ENCODE results near the gene ANTKMT. TPM values are rescaled to one million over a fixed set of nuclear protein-coding genes. Genes with fewer than 3 reads are reported as not detected.

ANTKMT gene, protein sequence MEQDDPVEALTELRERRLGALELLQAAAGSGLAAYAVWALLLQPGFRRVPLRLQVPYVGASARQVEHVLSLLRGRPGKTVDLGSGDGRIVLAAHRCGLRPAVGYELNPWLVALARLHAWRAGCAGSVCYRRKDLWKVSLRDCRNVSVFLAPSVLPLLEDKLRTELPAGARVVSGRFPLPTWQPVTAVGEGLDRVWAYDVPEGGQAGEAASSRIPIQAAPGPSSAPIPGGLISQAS
- total RNA-seq, result 39.4 and 43.4 TPM in 2 replicates

DNA sequence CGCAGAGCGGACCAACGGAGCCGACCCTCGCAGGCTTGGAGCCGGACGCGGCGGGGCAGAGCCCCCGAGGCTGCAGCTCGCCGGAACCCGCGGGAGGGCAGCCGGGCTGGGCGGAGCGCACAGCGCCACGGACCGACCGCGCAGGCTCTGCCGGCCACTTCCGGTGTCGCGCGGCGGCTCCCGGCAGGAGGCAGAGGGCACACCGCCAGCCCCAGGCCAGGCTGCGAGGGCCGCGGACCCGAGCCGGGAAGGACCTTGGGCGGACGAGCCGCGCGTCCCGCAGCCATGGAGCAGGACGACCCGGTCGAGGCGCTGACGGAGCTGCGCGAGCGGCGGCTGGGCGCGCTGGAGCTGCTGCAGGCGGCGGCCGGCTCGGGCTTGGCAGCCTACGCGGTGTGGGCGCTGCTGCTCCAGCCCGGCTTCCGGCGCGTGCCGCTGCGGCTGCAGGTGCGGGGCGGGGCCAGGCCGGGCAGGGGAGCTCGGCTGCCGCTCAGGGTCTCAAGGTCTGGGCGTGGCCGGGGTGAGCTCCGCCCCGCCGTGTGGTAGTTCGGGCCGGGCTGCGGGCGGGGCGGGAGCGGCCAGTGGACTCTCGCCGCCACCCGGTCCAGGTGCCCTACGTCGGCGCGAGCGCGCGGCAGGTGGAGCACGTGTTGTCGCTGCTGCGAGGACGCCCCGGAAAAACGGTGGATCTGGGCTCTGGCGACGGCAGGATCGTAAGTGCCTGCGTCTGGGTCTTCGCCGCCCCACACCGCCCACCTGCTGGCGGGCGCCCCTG is at the start of gene ANTKMT:
ANTKMT (plus strand) TSS at position 157 of the 775 bp plus-strand sequence; CDS start at position 286, 129 bp downstream.

DNA sequence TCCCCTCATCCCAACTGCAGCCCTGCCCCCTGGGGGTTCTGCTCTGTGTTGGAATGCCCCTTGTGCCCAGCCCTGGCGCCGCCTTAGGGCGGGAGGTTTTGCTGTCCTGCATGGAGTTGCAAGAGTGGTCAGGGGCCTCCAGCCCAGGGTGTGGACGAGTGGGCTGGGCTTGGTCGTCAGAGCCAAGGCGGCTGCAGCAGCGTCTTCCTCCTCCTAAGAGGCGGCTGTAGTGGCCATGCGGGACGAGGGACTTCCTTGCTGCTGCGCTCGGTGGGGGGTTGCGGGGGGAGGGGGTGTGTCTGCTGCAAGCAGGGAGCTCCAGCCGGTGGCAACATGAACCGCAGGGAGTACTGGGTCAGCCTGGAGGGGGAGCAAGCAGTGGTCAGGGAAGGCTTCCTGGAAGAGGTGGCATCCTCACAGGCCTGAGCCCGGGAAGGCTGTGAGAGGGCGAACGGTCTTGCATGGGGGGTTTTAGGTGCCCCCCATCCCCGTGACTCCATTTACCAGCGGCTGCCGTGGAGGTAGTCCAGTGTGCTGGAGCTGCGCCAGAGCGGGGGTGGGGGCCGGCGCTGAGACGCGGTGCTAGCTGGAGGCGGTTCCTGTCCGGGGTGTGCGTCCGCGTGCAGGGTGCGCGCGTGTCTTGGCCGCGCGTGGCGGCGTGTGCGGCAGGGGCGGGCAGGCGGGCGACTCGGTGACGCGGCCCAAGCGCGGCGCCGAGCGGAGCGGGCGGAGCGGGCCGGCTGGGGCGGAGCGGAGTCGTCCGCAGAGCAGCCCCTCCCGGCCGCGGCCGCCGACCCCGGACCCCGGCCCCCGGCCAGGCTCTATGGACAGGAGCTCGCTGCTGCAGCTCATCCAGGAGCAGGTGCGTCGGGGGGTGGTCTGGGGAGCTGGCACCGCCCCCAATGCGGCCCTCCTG is 45.7 kb upstream of the ANTKMT start, which contains the start of gene RHBDL1:
RHBDL1 (plus strand) TSS at position 704 of the 916 bp plus-strand sequence; CDS start at position 824, 120 bp downstream.

DNA sequence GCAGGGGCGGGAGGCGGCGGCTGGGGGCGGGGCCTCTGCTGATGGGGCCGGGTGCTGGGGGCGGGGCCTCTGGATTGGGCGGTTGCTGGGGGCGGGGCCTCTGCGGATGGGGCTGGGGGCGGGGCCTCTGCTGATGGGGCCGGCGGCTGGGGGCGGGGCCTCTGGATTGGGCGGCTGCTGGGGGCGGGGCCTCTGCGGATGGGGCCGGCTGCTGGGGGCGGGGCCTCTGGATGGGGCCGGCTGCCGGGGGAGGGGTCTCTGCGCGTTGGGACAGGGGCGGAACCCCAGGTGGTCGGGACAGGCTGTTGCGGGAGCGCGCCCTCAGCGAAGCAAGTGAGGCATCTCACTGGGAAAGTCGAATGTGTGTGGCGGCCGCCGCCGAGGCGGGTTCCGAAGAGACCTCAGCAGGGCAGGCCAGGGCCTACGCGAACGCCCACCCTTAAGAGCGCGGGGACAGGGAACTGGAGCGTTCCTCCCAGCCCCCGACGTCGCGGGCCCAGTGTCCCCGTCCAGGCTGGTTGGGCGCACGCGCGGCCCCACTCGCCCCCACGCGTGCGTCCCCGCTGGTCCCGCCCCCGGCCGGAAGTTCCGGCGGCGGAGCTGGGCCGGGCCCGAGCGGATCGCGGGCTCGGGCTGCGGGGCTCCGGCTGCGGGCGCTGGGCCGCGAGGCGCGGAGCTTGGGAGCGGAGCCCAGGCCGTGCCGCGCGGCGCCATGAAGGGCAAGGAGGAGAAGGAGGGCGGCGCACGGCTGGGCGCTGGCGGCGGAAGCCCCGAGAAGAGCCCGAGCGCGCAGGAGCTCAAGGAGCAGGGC is 40.9 kb upstream of the ANTKMT start, which contains the start of gene STUB1:
STUB1 (plus strand) TSS at position 597 of the 811 bp plus-strand sequence; CDS start at position 713, 116 bp downstream.

DNA sequence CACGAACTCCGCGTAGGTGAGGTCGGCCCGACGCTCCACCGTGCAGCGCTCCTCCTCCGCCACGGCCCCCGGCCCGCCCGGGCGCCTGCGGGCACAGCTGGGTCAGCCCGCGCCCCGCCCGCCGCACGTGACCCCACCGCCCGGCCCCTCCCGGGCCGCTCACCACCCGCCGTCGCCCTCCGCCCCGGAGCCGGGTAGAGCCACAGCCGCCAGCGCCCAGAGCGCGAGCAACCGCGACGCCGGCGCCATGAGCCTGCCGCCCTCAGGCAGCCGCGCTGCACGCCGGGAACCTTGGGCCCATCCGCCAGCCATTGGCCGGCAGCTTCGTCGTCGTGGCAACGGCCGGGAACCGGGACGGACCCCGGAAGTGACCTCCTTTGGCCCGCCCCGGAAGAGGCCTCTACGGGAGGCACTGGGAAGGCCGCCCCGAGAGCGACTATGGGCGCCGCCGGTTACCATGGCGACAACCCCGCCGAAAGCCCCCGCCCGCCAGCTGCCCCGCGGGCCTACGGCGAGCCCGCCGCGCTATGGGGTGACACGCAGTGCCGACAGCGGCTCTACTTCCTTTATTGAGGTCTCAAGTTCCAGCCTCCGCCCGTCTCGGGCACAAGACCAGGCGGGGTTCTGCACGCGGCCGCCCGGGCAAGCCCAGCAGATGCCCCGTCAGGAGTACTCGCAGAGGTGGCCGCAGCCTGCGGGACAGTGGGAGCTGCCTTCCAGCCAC is 36.7 kb upstream of the ANTKMT start, which contains the start of gene JMJD8:
JMJD8 (minus strand) TSS at position 264 of the 724 bp plus-strand sequence; CDS start at position 249, 15 bp downstream.

DNA sequence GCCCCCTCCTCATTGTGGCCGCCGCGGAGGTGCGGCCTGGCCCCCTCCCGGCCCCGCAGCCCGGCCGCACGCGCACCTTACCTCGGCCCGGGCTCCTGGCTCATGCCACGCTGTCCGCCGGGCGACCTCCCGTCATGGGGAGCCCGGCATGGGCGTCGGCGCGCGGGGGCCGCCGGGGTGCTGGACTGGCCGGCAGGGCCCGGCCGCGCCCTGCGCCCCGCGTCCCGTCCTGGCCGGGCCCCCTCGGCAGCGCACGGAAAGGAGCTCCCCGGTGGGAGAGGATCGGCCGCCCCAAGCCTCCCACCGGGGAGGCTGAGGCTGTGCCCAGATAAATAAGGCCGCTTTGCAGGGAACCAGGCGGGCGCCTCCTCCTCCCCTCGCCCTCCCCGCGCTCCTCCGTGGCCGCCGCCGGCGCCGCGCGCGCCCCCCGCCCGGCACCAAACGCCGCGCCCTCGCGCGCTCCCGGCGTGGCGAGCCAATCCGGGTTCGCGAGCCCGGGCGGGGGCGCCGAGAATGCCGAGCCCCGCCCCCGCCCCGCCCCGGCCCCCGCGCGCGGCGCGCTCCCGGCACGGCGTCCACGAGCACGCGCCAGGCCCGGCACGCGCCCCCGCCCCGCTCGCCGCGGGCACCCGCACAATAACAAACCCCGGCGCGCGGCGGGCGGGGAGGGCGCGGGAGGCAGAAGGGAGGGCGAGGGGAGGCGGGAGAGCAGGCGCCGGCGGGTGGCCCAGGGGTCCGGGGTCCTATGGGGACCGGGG is 15.3 kb upstream of the ANTKMT start, which contains the start of gene FBXL16:
FBXL16 (minus strand) TSS at position 371 of the 758 bp plus-strand sequence. CDS start 8,396 bp downstream, outside the sequence.

DNA sequence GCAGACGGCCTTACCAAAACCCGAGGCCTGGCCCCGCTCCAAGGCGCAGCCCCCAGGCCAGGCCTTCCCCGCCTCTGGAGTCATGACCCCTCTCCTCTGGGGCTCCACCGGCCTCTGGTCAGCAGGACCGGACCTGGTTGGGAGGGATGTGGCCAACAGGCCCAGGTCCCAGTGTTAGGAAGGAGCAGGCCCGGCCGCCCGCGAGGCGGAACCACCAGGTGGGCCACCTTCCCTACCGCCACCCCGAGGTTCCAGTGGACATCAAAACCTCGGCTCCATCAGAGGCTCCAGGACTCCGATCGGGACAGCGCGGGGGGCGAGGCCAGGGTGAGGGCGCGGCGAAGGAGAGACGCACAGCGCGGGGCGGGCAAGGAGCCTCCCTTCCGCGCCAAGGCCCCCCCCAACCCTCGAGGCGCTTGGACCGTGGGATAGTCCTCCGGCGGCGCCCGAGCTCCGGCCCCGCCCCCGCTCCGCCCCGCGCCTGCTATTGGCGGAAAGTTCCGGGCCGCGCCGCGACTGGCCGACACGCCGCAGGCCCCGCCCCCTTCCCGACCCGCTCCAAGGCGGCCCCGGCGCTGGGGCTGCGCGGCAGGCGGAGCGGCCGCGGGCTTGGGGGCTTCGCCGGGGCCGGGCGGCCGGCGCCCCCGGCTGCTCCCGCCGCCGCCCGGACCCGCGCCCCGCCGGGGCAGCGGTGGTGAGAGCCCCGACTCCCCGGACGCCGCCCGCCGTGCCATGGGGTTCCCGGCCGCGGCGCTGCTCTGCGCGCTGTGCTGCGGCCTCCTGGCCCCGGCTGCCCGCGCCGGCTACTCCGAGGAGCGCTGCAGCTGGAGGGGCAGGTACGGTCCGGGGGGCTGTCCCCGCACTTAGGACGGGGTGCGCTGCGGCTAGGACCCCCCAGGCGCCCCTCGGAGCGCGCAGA is 6.1 kb upstream of the ANTKMT start, which contains the start of gene METRN:
METRN (plus strand) TSS at position 561 of the 919 bp plus-strand sequence; CDS start at position 733, 172 bp downstream.

DNA sequence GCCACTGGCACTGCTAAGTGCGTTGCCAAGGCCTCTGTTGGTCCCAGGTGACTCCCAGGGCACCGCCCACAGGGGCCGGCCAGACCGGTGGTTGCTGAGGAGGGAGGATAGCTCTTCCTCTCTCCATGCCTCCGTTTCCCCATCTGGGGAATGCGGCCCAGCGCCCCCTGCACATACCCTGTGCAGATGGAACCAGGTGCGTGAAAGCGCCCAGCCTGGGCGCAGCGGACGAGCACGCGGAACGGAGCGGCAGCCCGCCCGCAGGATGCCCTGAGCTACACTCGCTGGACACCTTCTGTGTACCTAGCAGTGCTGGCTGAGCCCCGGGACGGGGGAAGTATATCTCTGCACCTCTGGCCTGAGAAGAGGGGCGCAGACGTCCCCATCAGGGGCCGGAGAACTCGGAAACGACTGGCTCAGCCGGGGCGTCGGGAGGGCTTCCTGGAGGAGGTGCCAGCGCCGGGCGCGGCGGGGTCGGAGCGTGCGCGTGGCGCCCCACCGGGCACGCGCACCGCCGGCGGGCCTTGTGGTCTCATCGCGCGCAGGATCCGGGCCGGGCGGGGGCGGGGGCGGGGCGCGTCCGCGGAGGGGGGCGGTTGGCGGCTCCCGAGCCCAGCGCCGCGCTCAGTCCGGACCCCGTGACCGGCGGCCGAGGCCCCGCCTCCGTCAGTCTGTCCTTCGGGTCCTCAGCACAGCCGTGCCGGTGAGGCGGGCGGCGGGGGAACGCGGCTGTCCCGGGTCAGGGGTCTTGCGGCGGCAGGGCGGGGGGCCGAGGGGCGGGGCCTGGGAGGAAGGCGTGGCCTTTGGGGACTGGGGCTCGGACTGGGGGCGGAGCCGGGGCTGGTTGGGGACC is 5.7 kb downstream of the ANTKMT start, which contains the start of the genes CCDC78 and HAGHL:
CCDC78 (minus strand) TSS at position 6 of the 853 bp plus-strand sequence. CDS start 76 bp downstream, outside the sequence.
HAGHL (plus strand) TSS at position 669 of the 853 bp plus-strand sequence. CDS start 404 bp downstream, outside the sequence.

DNA sequence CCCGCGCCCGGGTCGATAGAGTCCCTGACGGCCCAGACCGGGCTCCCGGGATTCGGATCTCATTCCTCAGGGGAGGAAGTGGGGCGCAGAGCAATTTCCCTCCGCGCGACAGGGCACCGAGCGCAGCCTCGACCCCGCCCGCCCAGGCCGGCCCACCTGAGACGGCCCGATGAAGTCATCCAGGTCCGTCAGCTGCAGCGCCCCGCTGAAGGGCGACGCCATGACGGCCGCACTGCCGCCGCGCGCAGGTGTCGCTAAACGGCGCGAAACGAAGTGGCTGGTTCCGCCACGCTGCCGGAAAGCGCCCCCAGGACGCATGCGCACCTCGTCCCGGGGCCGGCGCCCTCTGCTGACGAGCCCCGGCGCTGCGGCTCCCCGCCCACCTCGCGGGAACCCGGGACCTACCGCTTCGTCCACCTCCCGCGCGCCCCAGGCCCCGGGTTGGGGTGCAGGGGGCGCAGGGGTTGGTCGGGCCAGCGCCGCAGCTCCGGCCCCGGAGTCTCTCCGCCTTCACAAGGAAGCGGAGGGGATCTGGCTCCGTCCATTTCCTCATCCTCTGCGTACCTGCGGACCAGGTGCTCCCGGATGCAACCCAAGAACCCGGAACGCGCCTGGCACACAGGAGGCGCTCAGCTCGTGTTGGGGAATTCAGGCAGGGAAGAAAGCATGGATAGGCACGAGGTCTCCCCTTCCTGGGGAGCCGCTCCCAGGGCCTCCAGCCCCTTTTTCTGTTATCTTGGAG is 20.0 kb downstream of the ANTKMT start, which contains the start of gene CIAO3:
CIAO3 (minus strand) TSS at position 234 of the 742 bp plus-strand sequence; CDS start at position 222, 12 bp downstream.

DNA sequence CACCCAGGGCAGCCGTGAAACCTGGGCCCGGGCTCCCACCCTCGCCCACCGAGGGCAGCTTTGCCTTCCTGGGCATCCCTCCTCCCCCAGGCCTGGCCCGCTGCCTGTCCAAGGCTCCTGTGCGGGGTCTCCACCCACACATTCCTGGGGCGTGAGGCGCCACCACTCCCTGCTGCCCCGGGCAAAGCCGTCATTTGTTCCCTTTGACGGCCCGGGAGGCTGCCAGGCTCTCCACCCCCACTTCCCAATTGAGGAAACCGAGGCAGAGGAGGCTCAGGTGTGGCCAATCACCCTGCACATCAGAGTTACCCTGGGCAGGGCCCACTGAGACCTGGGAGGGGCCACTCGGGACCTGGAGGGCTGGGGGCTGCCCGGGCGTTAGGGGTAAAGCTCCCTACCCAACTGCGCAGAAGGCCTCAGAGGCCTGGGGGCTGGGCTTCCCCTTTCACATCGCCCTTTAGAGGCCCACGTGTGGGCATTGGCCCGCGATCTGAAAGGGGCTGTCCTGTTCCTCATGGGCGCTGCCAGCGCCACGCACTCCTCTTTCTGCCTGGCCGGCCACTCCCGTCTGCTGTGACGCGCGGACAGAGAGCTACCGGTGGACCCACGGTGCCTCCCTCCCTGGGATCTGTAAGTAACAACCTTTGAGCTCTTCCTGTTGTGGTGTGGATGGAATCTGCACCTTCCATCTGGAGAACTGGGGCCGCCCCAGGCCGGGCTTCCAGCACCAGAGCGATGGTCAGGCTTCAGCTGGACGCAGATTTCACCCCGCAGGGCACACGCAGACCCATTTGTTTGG is 39.8 kb downstream of the ANTKMT start, which contains the start of gene MSLN:
MSLN (plus strand) TSS at position 190 of the 799 bp plus-strand sequence. CDS start 1,947 bp downstream, outside the sequence.

Other genes with a start within 250 kb of the ANTKMT start
- 51.1 and 58.2 TPM in 2 replicates for gene CAPN15, start 193.4 kb upstream of the ANTKMT start, total RNA-seq
- not detected in 2 replicates for gene PRR35, start 160.8 kb upstream of the ANTKMT start, total RNA-seq
- 0.59 and 0.67 TPM in 2 replicates for gene NHLRC4, start 154.1 kb upstream of the ANTKMT start, total RNA-seq
- gene PIGQ, start 151.2 kb upstream of the ANTKMT start, total RNA-seq, result 25.9 and 26.0 TPM in 2 replicates
- gene RAB40C, start 131.1 kb upstream of the ANTKMT start, total RNA-seq, result 14.0 and 19.3 TPM in 2 replicates
- gene WFIKKN1, start 90.2 kb upstream of the ANTKMT start, total RNA-seq, result 0.10 TPM in 1 of 2 replicates, not detected in the other
- gene METTL26, start 84.8 kb upstream of the ANTKMT start, total RNA-seq, result 146 and 160 TPM in 2 replicates
- 27.6 and 35.6 TPM in 2 replicates for gene MCRIP2, start 79.3 kb upstream of the ANTKMT start, total RNA-seq
- 6.9 and 10.6 TPM in 2 replicates for gene WDR90, start 71.8 kb upstream of the ANTKMT start, total RNA-seq
- 39.1 and 50.4 TPM in 2 replicates for gene RHOT2, start 53.0 kb upstream of the ANTKMT start, total RNA-seq
- gene RHBDL1, start 45.5 kb upstream of the ANTKMT start, total RNA-seq, result 0.07 and 0.69 TPM in 2 replicates
- gene STUB1, start 40.7 kb upstream of the ANTKMT start, total RNA-seq, result 176 and 178 TPM in 2 replicates
- gene JMJD8, start 36.8 kb upstream of the ANTKMT start, total RNA-seq, result 71.3 and 89.9 TPM in 2 replicates
- 9.1 and 9.5 TPM in 2 replicates for gene WDR24, start 30.7 kb upstream of the ANTKMT start, total RNA-seq
- 0.07 TPM in 1 of 2 replicates, not detected in the other for gene FBXL16, start 15.3 kb upstream of the ANTKMT start, total RNA-seq
- 32.8 and 48.0 TPM in 2 replicates for gene METRN, start 6.0 kb upstream of the ANTKMT start, total RNA-seq
- not detected in 2 replicates for gene CCDC78, start 5.3 kb downstream of the ANTKMT start, total RNA-seq
- gene HAGHL, start 6.0 kb downstream of the ANTKMT start, total RNA-seq, result 0.79 and 1.9 TPM in 2 replicates
- gene CIAO3, start 19.9 kb downstream of the ANTKMT start, total RNA-seq, result 25.8 and 30.2 TPM in 2 replicates
- gene MSLN, start 39.6 kb downstream of the ANTKMT start, total RNA-seq, result not detected in 2 replicates
- 36.4 and 42.7 TPM in 2 replicates for gene RPUSD1, start 67.2 kb downstream of the ANTKMT start, total RNA-seq
- gene CHTF18, start 67.5 kb downstream of the ANTKMT start, total RNA-seq, result 19.6 and 19.7 TPM in 2 replicates
- gene GNG13, start 79.6 kb downstream of the ANTKMT start, total RNA-seq, result not detected in 2 replicates
- gene LMF1, start 249.8 kb downstream of the ANTKMT start, total RNA-seq, result 7.3 and 10.0 TPM in 2 replicates